Right lobe of liver (tissue), 6 donors: Measurements from ENCODE around the gene PRR29. TPM values are rescaled to one million over a fixed set of nuclear protein-coding genes. Genes with fewer than 3 reads are reported as not detected.
A peak's percentile ranks its signal among the peaks of the same experiment; 100 is the strongest.

ENCODE experiments used
- ATAC-seq, 4 donors: fragments of 200-7000 bp; cut with Tn5 transposase; one replicate each; pipeline ENCODE4 v1.9.1; 2020; ENCODE audit warnings: mild to moderate bottlenecking in 4 of 4, moderate library complexity in 4 of 4
- DNase-seq, 3 donors: peaks; one replicate each; pipeline ENCODE4 v3.0.0-alpha.2; 2020
- H3K27ac ChIP-seq, 3 donors: fragments of 200-600 bp; one replicate each; pipeline ENCODE4 v1.8.0; 2022
- H3K27me3 ChIP-seq, 2 donors: fragments of 200-600 bp; one replicate each; pipeline ENCODE4 v1.8.0; 2022
- H3K36me3 ChIP-seq, 4 donors: fragments of 200-600 bp; sonication (generic) in 1 of 4; one replicate each; pipeline versions ENCODE4 v1.5.1 to v1.8.0; 2017 to 2022; ENCODE audit warnings: control low read depth in 1 of 4
- H3K4me1 ChIP-seq, 4 donors: fragments of 200-600 bp; sonication (generic) in 1 of 4; one replicate each; pipeline versions ENCODE4 v1.5.1 to v1.8.0; 2017 to 2022; ENCODE audit warnings: control low read depth in 1 of 4
- H3K4me3 ChIP-seq, 3 donors: fragments of 200-600 bp; one replicate each; pipeline ENCODE4 v1.8.0; 2022
- H3K9me3 ChIP-seq, 4 donors: fragments of 200-600 bp; sonication (generic) in 1 of 4; one replicate each; pipeline versions ENCODE4 v1.5.1 to v1.8.0; 2017 to 2022; ENCODE audit warnings: control low read depth in 1 of 4
- CTCF ChIP-seq, 4 donors: fragments of 200-600 bp in 3 of 4; fragments of 450-650 bp in 1 of 4; IDR thresholded peaks; one replicate each; pipeline versions ENCODE4 v1.5.1 to v1.8.0; 2016 to 2022; ENCODE audit warnings: antibody characterized with exemption in 4 of 4, mild to moderate bottlenecking in 2 of 4
- POLR2A ChIP-seq: fragments of 450-650 bp; IDR thresholded peaks from one replicate; pipeline ENCODE4 v1.6.1; 2017; ENCODE audit warnings: antibody characterized with exemption, mild to moderate bottlenecking
- WGBS: methylation state at CpG from one replicate; pipeline ENCODE4 v1.1.6; 2018; ENCODE audit warnings: low coverage, low lambda C conversion rate; ENCODE audit not compliant: insufficient coverage; ENCODE audit errors: missing lambda C conversion rate; 5-methylcytosine and 5-hydroxymethylcytosine counted together
- intact Hi-C, 2 donors: fragments of 100-400 bp; cut with DNase I; formaldehyde crosslinking; loops; one replicate each; pipeline versions ENCODE4 v1.11.2 to v1.14.1; 2022
- total RNA-seq, 6 experiments: library from RNA; depleted of rRNA in 2 of 6; stranded (reverse); fragments of >200 nt in 2 of 6; fragmentation: NEBNext Ultra II Directional in 3 of 6; extraction: Animal tissue kit (Norgen Biotek cat#: 25700) in 3 of 6; gene quantifications; one replicate each; pipeline versions ENCODE4 v1.1.0 to v1.2.4, GENCODE V29; 2016 to 2023
- donor health status: DM: no; HTN: yes; CAD: no.
- donor health status: DM: no; HTN: no; CAD: no.
- donor health status: DM: no; HTN: no; CAD: no.
- donor health status: DM: no; HTN: yes; CAD: no.
- donor health status: DM: no; HTN: yes; CAD: no.

The PRR29 gene
- total RNA-seq, 6 experiments from 2014 or later = 0.07 to 0.33 (median 0.12) TPM; not detected in 3

- WGBS = 65% methylated on average over 3 of the region's 11 CpGs
- ATAC-seq (no peak), DNase-seq (peak in 1 of 3 donors; percentile 48)
- no peak overlapping the region for H3K27ac ChIP-seq
- H3K36me3 ChIP-seq = no peaks in the 10 kb centered on the region
- H3K4me3 ChIP-seq = no peak overlapping the region
- intact Hi-C loops = no loop called here
- H3K9me3 ChIP-seq = no peaks in the 10 kb centered on the region
- no peaks in the 10 kb centered on the region for H3K4me1 ChIP-seq
- no peak for TF ChIP-seq POLR2A
- TF ChIP-seq CTCF (IDR thresholded peaks at IDR 0.05) = no peak
- H3K27me3 ChIP-seq = no peaks in the 10 kb centered on the region
Observed at GRCh38 chr17:63991611-63992010, 6.5 kb upstream of the PRR29 start.

GRCh38 chr17:63993368-63993985, 4.7 kb upstream of the PRR29 start:
- Histone ChIP-seq H3K27me3 (no peaks in the 10 kb centered on the region), H3K9me3 (no peaks in the 10 kb centered on the region), H3K36me3 (no peaks in the 10 kb centered on the region), H3K27ac (no peak overlapping the region), H3K4me3 (no peak overlapping the region), H3K4me1 (peaks cover 0 to 11% (median 0%) of the 10 kb centered on the region in 4 donors)
- intact Hi-C loops = no loop called here
- TF ChIP-seq CTCF (IDR thresholded peaks at IDR 0.05) = no peak
- no peak for TF ChIP-seq POLR2A
- peak in 2 of 3 donors; percentile 34 to 36 for DNase-seq
- 60% methylated on average over 1 of the region's 3 CpGs for WGBS
- ATAC-seq = no peak

- ATAC-seq (no peak), DNase-seq (peak in 2 of 3 donors; percentile 21 to 28)
- H3K27me3 ChIP-seq = no peaks in the 10 kb centered on the region
Observed at GRCh38 chr17:63995626-63996025, 2.5 kb upstream of the PRR29 start.

GRCh38 chr17:63996430-63997182, 1.5 kb upstream of the PRR29 start:
- DNase-seq (peak in 2 of 3 donors; percentile 21 to 34), ATAC-seq (no peak)
- no peak overlapping the region for H3K27ac ChIP-seq
- H3K27me3 ChIP-seq = no peaks in the 10 kb centered on the region
- H3K9me3 ChIP-seq = no peaks in the 10 kb centered on the region
- TF ChIP-seq CTCF (IDR thresholded peaks at IDR 0.05) = no peak
- TF ChIP-seq POLR2A = no peak
- peaks cover 0 to 12% (median 0%) of the 10 kb centered on the region in 4 donors for H3K4me1 ChIP-seq
- WGBS = 91% methylated on average over 10 of the region's 11 CpGs
- no peaks in the 10 kb centered on the region for H3K36me3 ChIP-seq
- no peak overlapping the region for H3K4me3 ChIP-seq
- intact Hi-C loops = no loop called here

More at GRCh38 chr17:63995626-63996025, 2.5 kb upstream of the PRR29 start:
- Histone ChIP-seq H3K4me1 (peaks cover 0 to 12% (median 0%) of the 10 kb centered on the region in 4 donors), H3K9me3 (no peaks in the 10 kb centered on the region), H3K36me3 (no peaks in the 10 kb centered on the region), H3K4me3 (no peak overlapping the region), H3K27ac (no peak overlapping the region)
- 75% methylated on average over 3 of the region's 5 CpGs for WGBS
- intact Hi-C loops = no loop called here
- TF ChIP-seq CTCF (IDR thresholded peaks at IDR 0.05) (no peak), POLR2A (no peak)
